K562 (cell line): ENCODE measurements around the gene DIP2C. TPM values are rescaled to one million over a fixed set of nuclear protein-coding genes. Genes with fewer than 3 reads are reported as not detected.

ENCODE experiments used
- CEBPZ ChIP-seq: fragments of 150-350 bp; IDR thresholded peaks from 2 replicates; pipeline ENCODE4 v1.6.1; 2014; ENCODE audit warnings: low read depth, mild to moderate bottlenecking, low read length, borderline replicate concordance
- FOXO4 ChIP-seq: fragments of 450-650 bp; formaldehyde crosslinking; IDR thresholded peaks from 2 replicates; pipeline ENCODE4 v1.4.0; 2020; ENCODE audit warnings: mild to moderate bottlenecking, moderate library complexity
- KLF16 ChIP-seq: IDR thresholded peaks from 2 replicates; pipeline ENCODE4 v1.6.1; 2016; ENCODE audit warnings: antibody characterized with exemption
- MEF2A ChIP-seq: IDR thresholded peaks from 2 replicates; pipeline ENCODE4 v1.6.1; 2011; ENCODE audit warnings: low read depth, mild to moderate bottlenecking, low read length, moderate library complexity; ENCODE audit not compliant: control insufficient read depth
- SIN3A ChIP-seq, 2 experiments: fragments of 150-350 bp in 1 of 2; IDR thresholded peaks; 2 replicates each; pipeline ENCODE4 v1.6.1; 2011 to 2016; ENCODE audit warnings: borderline replicate concordance in 2 of 2, low read depth in 2 of 2, low read length in 2 of 2, mild to moderate bottlenecking in 2 of 2, moderate library complexity in 2 of 2; ENCODE audit not compliant: control insufficient read depth in 1 of 2
- polyA plus RNA-seq, 8 experiments: library from polyadenylated mRNA; depleted of rRNA in 4 of 8; stranded (reverse) in 5 of 8; unstranded in 3 of 8; fragments of >200 nt; fragmentation: Nextera tagmentation in 2 of 8; fragmentation: Illumina TruSeq in 1 of 8; extraction: Ambion mirVana in 2 of 8; extraction: Trizol in 1 of 8; gene quantifications; 2 replicates each; pipeline versions ENCODE4 v1.2.1 to v1.2.3, GENCODE V29; 2011 to 2014; ENCODE audit warnings: inconsistent platforms in 1 of 8, missing spikeins in 1 of 8
- total RNA-seq, 7 experiments: library from RNA; depleted of rRNA in 6 of 7; stranded (reverse); fragments of >200 nt in 6 of 7; fragmentation: Illumina TruSeq in 2 of 7; extraction: Trizol in 2 of 7; gene quantifications; 2 replicates each; pipeline versions ENCODE4 v1.2.1 to v1.2.3, GENCODE V29; 2011 to 2021; ENCODE audit warnings: low replicate concordance in 1 of 7
- TF ChIP-seq, protein P1 (sequence below), 2 experiments: IDR thresholded peaks; 2 replicates each; pipeline ENCODE4 v1.6.1; 2012; ENCODE audit warnings: improper control_type of control experiment in 2 of 2, low read depth in 2 of 2, low read length in 2 of 2, borderline replicate concordance in 1 of 2

The DIP2C gene
- total and polyA plus RNA-seq, 9 of the 15 experiments (the other 6 are each of a cell fraction or from before 2014, with no cell fraction given): 0.01 TPM; not detected in 8

DNA sequence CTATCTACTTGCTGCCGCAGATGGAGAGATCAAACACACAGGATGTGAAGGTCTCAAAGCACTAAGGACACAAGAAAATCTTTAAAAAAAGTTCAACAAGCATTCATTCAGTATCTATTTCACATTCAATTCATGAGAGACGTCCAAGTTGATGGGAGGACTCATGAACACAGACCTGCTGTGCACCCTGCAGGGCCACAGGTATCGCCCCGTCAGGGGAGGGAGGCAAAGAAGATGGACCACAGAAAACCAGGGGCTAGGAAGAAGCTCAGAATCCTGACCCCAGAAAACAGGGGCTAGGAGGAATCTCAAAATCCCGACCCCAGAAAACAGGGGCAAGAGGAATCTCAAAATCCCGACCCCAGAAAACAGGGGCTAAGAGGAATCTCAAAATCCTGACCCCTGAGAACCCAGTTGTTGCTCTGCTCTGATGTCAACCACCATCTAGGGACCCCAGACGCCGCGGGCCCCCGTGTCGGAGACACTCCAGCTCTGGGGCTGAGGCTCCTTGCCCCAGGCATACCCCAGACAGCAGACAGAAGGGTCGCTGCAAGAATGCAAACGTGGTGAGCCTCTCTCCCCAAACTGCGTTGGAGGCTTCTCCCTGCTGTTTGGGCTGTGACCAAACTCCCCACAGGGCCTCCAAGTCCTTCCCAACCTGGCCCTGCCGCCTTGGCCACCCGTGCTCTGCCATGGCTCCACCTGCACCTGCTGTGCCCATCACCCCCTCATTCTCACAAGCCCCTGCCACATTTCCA lies 197.6 kb downstream of the DIP2C start (continued):
- TF ChIP-seq CEBPZ: no peak
- TF ChIP-seq SIN3A (IDR thresholded peaks at IDR 0.05; ENCODE audit: borderline replicate concordance in 2 of 2, control insufficient read depth in 1 of 2, low read depth in 2 of 2, low read length in 2 of 2): no peak
- TF ChIP-seq MEF2A: no peak
- TF ChIP-seq FOXO4 (CRISPR knock-in tag): no peak
- TF ChIP-seq, protein P1, sequence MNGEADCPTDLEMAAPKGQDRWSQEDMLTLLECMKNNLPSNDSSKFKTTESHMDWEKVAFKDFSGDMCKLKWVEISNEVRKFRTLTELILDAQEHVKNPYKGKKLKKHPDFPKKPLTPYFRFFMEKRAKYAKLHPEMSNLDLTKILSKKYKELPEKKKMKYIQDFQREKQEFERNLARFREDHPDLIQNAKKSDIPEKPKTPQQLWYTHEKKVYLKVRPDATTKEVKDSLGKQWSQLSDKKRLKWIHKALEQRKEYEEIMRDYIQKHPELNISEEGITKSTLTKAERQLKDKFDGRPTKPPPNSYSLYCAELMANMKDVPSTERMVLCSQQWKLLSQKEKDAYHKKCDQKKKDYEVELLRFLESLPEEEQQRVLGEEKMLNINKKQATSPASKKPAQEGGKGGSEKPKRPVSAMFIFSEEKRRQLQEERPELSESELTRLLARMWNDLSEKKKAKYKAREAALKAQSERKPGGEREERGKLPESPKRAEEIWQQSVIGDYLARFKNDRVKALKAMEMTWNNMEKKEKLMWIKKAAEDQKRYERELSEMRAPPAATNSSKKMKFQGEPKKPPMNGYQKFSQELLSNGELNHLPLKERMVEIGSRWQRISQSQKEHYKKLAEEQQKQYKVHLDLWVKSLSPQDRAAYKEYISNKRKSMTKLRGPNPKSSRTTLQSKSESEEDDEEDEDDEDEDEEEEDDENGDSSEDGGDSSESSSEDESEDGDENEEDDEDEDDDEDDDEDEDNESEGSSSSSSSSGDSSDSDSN (IDR thresholded peaks at IDR 0.05; ENCODE audit: borderline replicate concordance in 1 of 2, low read depth in 2 of 2, low read length in 2 of 2): no peak
- no peak for TF ChIP-seq KLF16
